ENCODE measurements around the gene ZNF598. TPM values are rescaled to one million over a fixed set of nuclear protein-coding genes. Genes with fewer than 3 reads are reported as not detected.
A peak's percentile ranks its signal among the peaks of the same experiment; 100 is the strongest.

Gene ZNF598
- total RNA-seq, 1 experiment from 2014 or later: 75.8 TPM

GRCh38 chr16:2022723-2023091 is 13.1 kb upstream of the ZNF598 start:
- Histone ChIP-seq H3K36me3 (ENCODE audit: insufficient read depth, low read length, poor library complexity, severe bottlenecking) (no peaks in the 10 kb centered on the region), H3K27me3 (replicated peaks; ENCODE audit: insufficient read depth, low read depth, low read length, poor library complexity) (no peaks in the 10 kb centered on the region), H3K4me3 (ENCODE audit: low read depth, low read length, poor library complexity, severe bottlenecking) (peak overlapping the region; percentile 8), H3K27ac (ENCODE audit: low read depth, low read length, poor library complexity, severe bottlenecking) (peak overlapping the region; percentile 26), H3K4me1 (ENCODE audit: insufficient read depth, low read length, poor library complexity, severe bottlenecking) (peaks cover 21% of the 10 kb centered on the region), H3K9me3 (ENCODE audit: low read depth, low read length, poor library complexity, severe bottlenecking) (no peaks in the 10 kb centered on the region)
- BruUV-seq (replicated peaks): no TSS peak
- ChIA-PET CTCF (interaction anchor here (0.6 to 1.3 kb wide), 4 partner anchors 10 to 152 kb away, joined by 3 to 7 read pairs (median 3); no protein-coding TSS in a partner anchor), POLR2A (ENCODE audit: low non-redundant PET) (no interaction called here)
- DNase-seq (ENCODE audit: low spot score): peak; percentile 49
- intact Hi-C loops (cut with micrococcal nuclease; ENCODE audit: unreplicated experiment): loop anchor here (1.0 to 5.0 kb wide), 2 partner anchors 118 to 130 kb away; no protein-coding TSS in a partner anchor
- TF ChIP-seq EZH2 (IDR thresholded peaks at IDR 0.05; ENCODE audit: borderline replicate concordance, low read depth, low read length, poor library complexity, severe bottlenecking): no peak
- no peak for TF ChIP-seq CTCF (conservative IDR thresholded peaks at IDR 0.05; ENCODE audit: low read depth, low read length)

DNA sequence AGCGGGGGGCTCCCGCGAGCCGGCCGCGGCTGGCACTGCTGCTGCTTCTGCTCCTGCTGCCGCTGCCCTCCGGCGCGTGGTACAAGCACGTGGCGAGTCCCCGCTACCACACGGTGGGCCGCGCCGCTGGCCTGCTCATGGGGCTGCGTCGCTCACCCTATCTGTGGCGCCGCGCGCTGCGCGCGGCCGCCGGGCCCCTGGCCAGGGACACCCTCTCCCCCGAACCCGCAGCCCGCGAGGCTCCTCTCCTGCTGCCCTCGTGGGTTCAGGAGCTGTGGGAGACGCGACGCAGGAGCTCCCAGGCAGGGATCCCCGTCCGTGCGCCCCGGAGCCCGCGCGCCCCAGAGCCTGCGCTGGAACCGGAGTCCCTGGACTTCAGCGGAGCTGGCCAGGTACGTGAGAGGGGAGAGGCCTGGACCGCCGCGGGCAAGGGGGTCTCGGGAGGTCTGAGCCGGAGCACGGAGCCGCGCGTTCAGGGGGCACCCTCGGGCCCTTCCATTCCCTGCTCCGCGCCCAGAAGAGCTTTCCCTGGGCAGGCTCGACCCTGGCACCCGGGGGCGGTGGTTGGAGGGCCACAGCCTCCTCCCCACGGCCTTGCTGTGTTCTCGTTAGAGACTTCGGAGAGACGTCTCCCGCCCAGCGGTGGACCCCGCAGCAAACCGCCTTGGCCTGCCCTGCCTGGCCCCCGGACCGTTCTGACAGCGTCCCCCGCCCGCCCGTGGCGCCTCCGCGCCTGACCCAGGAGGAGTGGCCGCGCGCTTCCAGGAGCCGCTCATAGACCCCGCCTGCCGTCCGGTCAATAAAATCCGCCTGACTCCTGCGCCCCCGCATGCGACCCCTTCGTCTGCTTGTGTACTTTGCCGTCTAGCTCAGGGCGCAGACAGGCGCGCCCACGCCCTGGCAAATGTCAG is 10.6 kb upstream of the ZNF598 start:
- H3K27ac ChIP-seq (ENCODE audit: low read depth, low read length, poor library complexity, severe bottlenecking): peak overlapping the region; percentile 52
- TSS peak; percentile 90 for BruUV-seq (replicated peaks)
- H3K9me3 ChIP-seq (ENCODE audit: low read depth, low read length, poor library complexity, severe bottlenecking): no peaks in the 10 kb centered on the region
- no peak for TF ChIP-seq CTCF (conservative IDR thresholded peaks at IDR 0.05; ENCODE audit: low read depth, low read length)
- TF ChIP-seq EZH2 (IDR thresholded peaks at IDR 0.05; ENCODE audit: borderline replicate concordance, low read depth, low read length, poor library complexity, severe bottlenecking): no peak
- H3K36me3 ChIP-seq (ENCODE audit: insufficient read depth, low read length, poor library complexity, severe bottlenecking): no peaks in the 10 kb centered on the region
- intact Hi-C loops (cut with micrococcal nuclease; ENCODE audit: unreplicated experiment): loop anchor here (5.0 kb wide), 1 partner anchor 132 kb away; no protein-coding TSS in a partner anchor
- CTCF ChIA-PET: interaction anchor here (0.6 to 1.0 kb wide), 2 partner anchors 8 kb away, joined by 4 to 6 read pairs; no protein-coding TSS in a partner anchor
- DNase-seq (ENCODE audit: low spot score): peak; percentile 62
- POLR2A ChIA-PET (ENCODE audit: low non-redundant PET): interaction anchor here (1.1 kb wide), 1 partner anchor 135 kb away, joined by 10 read pairs; the partner anchor contains the start of gene TRAF7
- H3K4me3 ChIP-seq (ENCODE audit: low read depth, low read length, poor library complexity, severe bottlenecking): peak overlapping the region; percentile 56
- no peaks in the 10 kb centered on the region for H3K27me3 ChIP-seq (replicated peaks; ENCODE audit: insufficient read depth, low read depth, low read length, poor library complexity)
- peaks cover 14% of the 10 kb centered on the region for H3K4me1 ChIP-seq (ENCODE audit: insufficient read depth, low read length, poor library complexity, severe bottlenecking)

GRCh38 chr16:2019518-2019920 is 9.9 kb upstream of the ZNF598 start, which contains the start of gene NPW:
TSS of gene NPW (plus strand) at chr16:2019785.
- intact Hi-C loops (cut with micrococcal nuclease; ENCODE audit: unreplicated experiment): no loop called here
- POLR2A ChIA-PET (ENCODE audit: low non-redundant PET): interaction anchor here (0.6 to 1.1 kb wide), 2 partner anchors 136 to 244 kb away, joined by 7 to 10 read pairs; partner anchors contain the start of gene TRAF7

More at GRCh38 chr16:2019518-2019920, 9.9 kb upstream of the ZNF598 start, which contains the start of gene NPW:
- H3K27me3 ChIP-seq (replicated peaks; ENCODE audit: insufficient read depth, low read depth, low read length, poor library complexity): no peaks in the 10 kb centered on the region
- TF ChIP-seq EZH2 (IDR thresholded peaks at IDR 0.05; ENCODE audit: borderline replicate concordance, low read depth, low read length, poor library complexity, severe bottlenecking): no peak
- TF ChIP-seq CTCF (conservative IDR thresholded peaks at IDR 0.05; ENCODE audit: low read depth, low read length): no peak
- BruUV-seq (replicated peaks): no TSS peak
- CTCF ChIA-PET: interaction anchor here (1.0 kb wide), 1 partner anchor 8 kb away, joined by 4 read pairs; no protein-coding TSS in a partner anchor
- H3K4me3 ChIP-seq (ENCODE audit: low read depth, low read length, poor library complexity, severe bottlenecking): peak within 1 kb of the TSS; percentile 56
- no peaks in the 10 kb centered on the region for H3K9me3 ChIP-seq (ENCODE audit: low read depth, low read length, poor library complexity, severe bottlenecking)
- peak; percentile 70 for DNase-seq (ENCODE audit: low spot score)
- no peaks in the 10 kb centered on the region for H3K36me3 ChIP-seq (ENCODE audit: insufficient read depth, low read length, poor library complexity, severe bottlenecking)
- H3K27ac ChIP-seq (ENCODE audit: low read depth, low read length, poor library complexity, severe bottlenecking): peak within 1 kb of the TSS; percentile 52
- H3K4me1 ChIP-seq (ENCODE audit: insufficient read depth, low read length, poor library complexity, severe bottlenecking): peaks cover 14% of the 10 kb centered on the region
